HUES64 (cell line): ENCODE results near the gene MACROD1.
A peak's percentile ranks its signal among the peaks of the same experiment; 100 is the strongest.

Experiments
- H3K27ac ChIP-seq: 2 replicates; pipeline ENCODE4 v1.7.0; 2013; ENCODE audit warnings: low read depth, low read length, inconsistent platforms
- H3K27me3 ChIP-seq: 2 replicates; pipeline ENCODE4 v1.6.1; 2013; ENCODE audit warnings: mild to moderate bottlenecking, low read length; ENCODE audit not compliant: insufficient read depth
- H3K36me3 ChIP-seq: 2 replicates; pipeline ENCODE4 v1.6.1; 2013; ENCODE audit warnings: mild to moderate bottlenecking, low read length; ENCODE audit not compliant: insufficient read depth
- H3K4me1 ChIP-seq: 2 replicates; pipeline ENCODE4 v1.6.1; 2013; ENCODE audit warnings: mild to moderate bottlenecking, low read length, moderate library complexity; ENCODE audit not compliant: insufficient read depth
- H3K4me3 ChIP-seq: 2 replicates; pipeline ENCODE4 v1.5.1; 2013; ENCODE audit warnings: mild to moderate bottlenecking, low read length, moderate library complexity
- H3K9ac ChIP-seq: 2 replicates; pipeline ENCODE4 v1.6.1; 2013; ENCODE audit warnings: mild to moderate bottlenecking, low read depth, low read length
- H3K9me3 ChIP-seq: 2 replicates; pipeline ENCODE4 v1.6.1; 2013; ENCODE audit warnings: low read depth, low read length; ENCODE audit not compliant: insufficient read depth
- WGBS: fragments of 150-250, 120-280 bp; methylation state at CpG from one replicate; pipeline ENCODE4 v1.1.7; 2013; ENCODE audit warnings: missing lambda C conversion rate; 5-methylcytosine and 5-hydroxymethylcytosine counted together

MACROD1 gene

GRCh38 chr11:64204080-64204440 lies 38.1 kb upstream of the MACROD1 start:
- H3K9ac ChIP-seq = no peak overlapping the region
- no peaks in the 10 kb centered on the region for H3K4me1 ChIP-seq
- H3K27me3 ChIP-seq = no peaks in the 10 kb centered on the region
- H3K4me3 ChIP-seq = no peak overlapping the region
- H3K9me3 ChIP-seq = no peaks in the 10 kb centered on the region
- 96% methylated on average over 14 of the region's 16 CpGs for WGBS
- no peak overlapping the region for H3K27ac ChIP-seq
- peaks cover 84% of the 10 kb centered on the region for H3K36me3 ChIP-seq

GRCh38 chr11:64203421-64204079 lies 37.6 kb upstream of the MACROD1 start:
- Histone ChIP-seq H3K36me3 (peaks cover 89% of the 10 kb centered on the region), H3K27me3 (no peaks in the 10 kb centered on the region), H3K9me3 (no peaks in the 10 kb centered on the region), H3K9ac (0 out of 2 replicates have a peak overlapping the region, but pooled peaks have one; percentile 24), H3K27ac (no peak overlapping the region), H3K4me1 (no peaks in the 10 kb centered on the region), H3K4me3 (no peak overlapping the region)
- 95% methylated on average over 27 of the region's 27 CpGs for WGBS

- 98% methylated on average over 9 of the region's 9 CpGs for WGBS
- no peaks in the 10 kb centered on the region for H3K27me3 ChIP-seq
- no peaks in the 10 kb centered on the region for H3K4me1 ChIP-seq
- H3K27ac ChIP-seq = no peak overlapping the region
- H3K9me3 ChIP-seq = no peaks in the 10 kb centered on the region
- no peak overlapping the region for H3K9ac ChIP-seq
- H3K36me3 ChIP-seq = peaks cover 95% of the 10 kb centered on the region
- no peak overlapping the region for H3K4me3 ChIP-seq
Observed at GRCh38 chr11:64202992-64203391, 37.1 kb upstream of the MACROD1 start.

GRCh38 chr11:64201543-64201942 lies 35.6 kb upstream of the MACROD1 start:
- H3K9me3 ChIP-seq = no peaks in the 10 kb centered on the region
- no peak overlapping the region for H3K4me3 ChIP-seq
- H3K27ac ChIP-seq = no peak overlapping the region
- WGBS = 95% methylated on average over 3 of the region's 3 CpGs
- H3K4me1 ChIP-seq = no peaks in the 10 kb centered on the region
- peaks cover 96% of the 10 kb centered on the region for H3K36me3 ChIP-seq
- no peak overlapping the region for H3K9ac ChIP-seq
- no peaks in the 10 kb centered on the region for H3K27me3 ChIP-seq

- H3K4me3 ChIP-seq = no peak overlapping the region
- H3K27ac ChIP-seq = no peak overlapping the region
- H3K36me3 ChIP-seq = peaks cover 98% of the 10 kb centered on the region
- no peaks in the 10 kb centered on the region for H3K27me3 ChIP-seq
- no peaks in the 10 kb centered on the region for H3K4me1 ChIP-seq
- WGBS = 89% methylated on average over 2 of the region's 2 CpGs
- H3K9me3 ChIP-seq = no peaks in the 10 kb centered on the region
- no peak overlapping the region for H3K9ac ChIP-seq
Observed at GRCh38 chr11:64198511-64198910, 32.6 kb upstream of the MACROD1 start.

GRCh38 chr11:64196626-64197025 lies 30.7 kb upstream of the MACROD1 start:
- H3K4me1 ChIP-seq = no peaks in the 10 kb centered on the region
- no peaks in the 10 kb centered on the region for H3K9me3 ChIP-seq
- H3K4me3 ChIP-seq = no peak overlapping the region
- H3K9ac ChIP-seq = no peak overlapping the region
- peaks cover 96% of the 10 kb centered on the region for H3K36me3 ChIP-seq
- H3K27ac ChIP-seq = no peak overlapping the region
- 93% methylated on average over 9 of the region's 9 CpGs for WGBS
- H3K27me3 ChIP-seq = no peaks in the 10 kb centered on the region

- H3K27ac ChIP-seq = no peak overlapping the region
- H3K4me1 ChIP-seq = peaks cover 3% of the 10 kb centered on the region; the same call in 1 of the 2 replicates
- H3K4me3 ChIP-seq = no peak overlapping the region
- H3K9me3 ChIP-seq = no peaks in the 10 kb centered on the region
- H3K27me3 ChIP-seq = no peaks in the 10 kb centered on the region
- H3K36me3 ChIP-seq = peaks cover 81% of the 10 kb centered on the region
- H3K9ac ChIP-seq = no peak overlapping the region
- 98% methylated on average over 5 of the region's 5 CpGs for WGBS
Observed at GRCh38 chr11:64192434-64192833, 26.5 kb upstream of the MACROD1 start.

GRCh38 chr11:64186492-64187165 lies 20.7 kb upstream of the MACROD1 start:
- peak overlapping the region; percentile 70; the same call in 1 of the 2 replicates for H3K27ac ChIP-seq
- H3K36me3 ChIP-seq = peaks cover 26% of the 10 kb centered on the region
- H3K9me3 ChIP-seq = no peaks in the 10 kb centered on the region
- peaks cover 8% of the 10 kb centered on the region for H3K4me1 ChIP-seq
- no peak overlapping the region for H3K9ac ChIP-seq
- no peak overlapping the region for H3K4me3 ChIP-seq
- 2% methylated on average over 48 of the region's 48 CpGs for WGBS
- H3K27me3 ChIP-seq = no peaks in the 10 kb centered on the region

GRCh38 chr11:64185693-64186491 lies 20.0 kb upstream of the MACROD1 start, which contains the start of gene STIP1:
TSS of gene STIP1 (plus strand) at chr11:64186171. CDS start at chr11:64186262, 91 bp downstream.
- Histone ChIP-seq H3K9me3 (no peaks in the 10 kb centered on the region), H3K4me3 (peak within 1 kb of the TSS; percentile 81), H3K9ac (peak within 1 kb of the TSS; percentile 92), H3K4me1 (peaks cover 13% of the 10 kb centered on the region), H3K36me3 (peaks cover 22% of the 10 kb centered on the region), H3K27ac (peak within 1 kb of the TSS; percentile 89), H3K27me3 (no peaks in the 10 kb centered on the region)
- WGBS = under 1% methylated on average over 74 of the region's 74 CpGs

- peak overlapping the region; percentile 81 for H3K4me3 ChIP-seq
- peaks cover 16% of the 10 kb centered on the region for H3K36me3 ChIP-seq
- under 1% methylated on average over 52 of the region's 52 CpGs for WGBS
- peaks cover 13% of the 10 kb centered on the region for H3K4me1 ChIP-seq
- H3K27me3 ChIP-seq = no peaks in the 10 kb centered on the region
- peak overlapping the region; percentile 92 for H3K9ac ChIP-seq
- H3K27ac ChIP-seq = peak overlapping the region; percentile 89
- no peaks in the 10 kb centered on the region for H3K9me3 ChIP-seq
Observed at GRCh38 chr11:64185175-64185692, 19.3 kb upstream of the MACROD1 start.

- no peak overlapping the region for H3K27ac ChIP-seq
- no peak overlapping the region for H3K9ac ChIP-seq
- H3K27me3 ChIP-seq = no peaks in the 10 kb centered on the region
- H3K4me1 ChIP-seq = peaks cover 10% of the 10 kb centered on the region
- peaks cover 17% of the 10 kb centered on the region for H3K36me3 ChIP-seq
- WGBS = 85% methylated on average over 7 of the region's 7 CpGs
- no peaks in the 10 kb centered on the region for H3K9me3 ChIP-seq
- 0 out of 2 replicates have a peak overlapping the region, but pooled peaks have one; percentile 81 for H3K4me3 ChIP-seq
Observed at GRCh38 chr11:64183890-64184289, 18.0 kb upstream of the MACROD1 start.
